Measurements from ENCODE around the gene NFKBIA.
A peak's percentile ranks its signal among the peaks of the same experiment; 100 is the strongest.
"Not testable (repeated sequence)": the region's sequence is repeated elsewhere in the genome, so short reads cannot be mapped to it uniquely, and the experiment has no call there.

The NFKBIA gene

DNA sequence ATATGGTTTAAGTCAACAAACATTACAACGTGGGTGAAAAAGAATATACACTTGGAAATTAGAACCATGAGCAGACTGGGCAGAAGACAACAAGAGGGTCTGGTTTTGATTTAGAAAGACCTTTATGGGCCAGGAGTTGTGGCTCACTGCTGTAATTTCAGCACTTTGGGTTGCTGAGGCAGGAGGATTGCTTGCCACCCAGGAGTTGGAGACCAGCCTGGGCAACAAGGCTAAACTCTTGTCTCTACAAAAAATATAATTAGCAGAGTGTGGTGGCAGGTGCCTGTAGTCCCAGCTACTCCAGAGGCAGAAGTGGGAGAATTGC is 2.7 kb upstream of the NFKBIA start:
- no peak for DNase-seq

DNA sequence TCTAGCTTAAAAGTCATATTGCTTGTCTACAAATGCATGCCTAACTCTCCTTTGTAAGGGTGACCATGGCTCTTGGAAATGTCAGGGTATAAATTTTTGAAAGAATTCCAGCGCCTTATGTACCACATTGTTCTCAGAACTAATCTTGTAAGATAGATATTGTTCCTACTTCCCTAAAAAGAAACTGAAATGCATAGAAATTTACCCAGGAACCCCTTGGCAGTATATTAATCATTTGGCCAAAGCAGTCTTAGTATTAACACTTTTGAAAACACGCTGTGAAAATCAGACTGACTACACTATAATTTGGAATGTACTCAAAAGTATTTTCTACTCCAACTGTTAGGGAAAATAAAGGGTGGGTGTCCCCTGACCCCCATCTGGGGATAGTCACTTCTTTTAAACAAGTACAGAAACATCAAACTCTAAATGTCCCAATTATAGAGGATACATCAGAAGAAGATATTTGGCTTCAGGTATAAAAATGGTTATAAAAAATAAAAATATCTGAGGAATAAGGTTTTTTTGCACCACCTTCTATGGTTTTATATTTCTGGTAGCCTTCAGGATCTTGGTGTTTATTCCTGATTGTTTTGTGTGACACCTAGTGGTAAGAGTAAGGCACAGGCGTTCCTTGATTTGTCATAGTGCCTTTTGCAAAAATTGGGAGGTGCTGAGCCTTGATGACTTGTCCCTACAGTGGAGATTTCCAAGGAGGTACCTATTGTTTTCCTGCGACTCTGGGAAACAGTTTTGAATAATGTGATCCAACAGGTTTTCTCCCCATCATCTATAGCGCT is 2.2 kb upstream of the NFKBIA start:
- DNase-seq, result no peak

DNA sequence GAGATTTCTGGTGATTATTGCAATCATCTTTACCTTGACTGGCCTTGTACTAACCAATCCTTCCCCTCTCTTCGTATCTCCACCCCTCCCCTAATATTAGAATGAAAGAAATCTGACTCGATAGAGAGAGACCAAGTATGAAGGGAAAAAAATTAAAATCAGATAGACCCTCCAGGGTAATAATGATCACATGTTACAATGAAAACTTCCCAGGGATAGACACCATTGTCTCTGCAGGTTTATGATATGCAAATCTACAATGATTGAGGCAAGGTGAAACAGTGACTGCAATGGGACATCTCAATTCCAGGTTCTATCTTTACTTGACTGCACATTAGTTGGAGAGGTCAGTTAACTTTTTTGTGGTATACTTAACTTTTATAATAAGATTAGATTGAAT is 1.5 kb upstream of the NFKBIA start:
- no peak for DNase-seq

DNA sequence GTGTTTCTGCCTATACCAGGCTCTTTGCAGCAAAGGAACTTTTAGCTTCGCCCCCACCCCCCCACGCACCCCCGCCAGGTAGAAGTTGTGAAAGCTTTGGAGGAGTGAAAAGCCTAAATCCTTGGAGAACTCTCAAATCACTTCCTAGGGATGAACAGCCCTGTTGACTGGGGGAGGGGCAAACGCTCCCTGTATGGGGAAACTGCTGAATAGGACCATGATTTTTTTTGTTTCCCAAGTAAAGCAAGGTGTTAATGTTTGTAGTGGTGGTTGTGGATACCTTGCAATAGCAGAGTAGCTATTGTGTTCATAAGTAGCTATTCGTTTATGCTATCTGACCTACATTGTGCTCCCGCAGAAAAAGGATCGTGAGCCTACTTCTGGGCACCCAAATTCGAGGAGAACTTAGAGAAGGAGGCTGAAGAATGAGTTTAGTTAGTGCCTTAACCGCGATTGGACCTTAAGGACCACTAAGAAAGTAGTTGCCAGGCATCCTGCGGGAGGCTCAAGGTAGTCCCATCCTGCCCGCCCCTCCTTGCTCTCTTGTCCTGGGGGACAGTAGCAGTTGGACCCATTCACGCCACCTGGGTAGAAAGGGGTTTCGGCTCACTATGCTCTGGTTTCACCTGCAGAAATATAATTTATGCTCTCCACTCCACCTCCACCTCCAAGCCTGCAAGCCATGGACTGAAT is 901 bp upstream of the NFKBIA start:
- DNase-seq, result no peak

DNA sequence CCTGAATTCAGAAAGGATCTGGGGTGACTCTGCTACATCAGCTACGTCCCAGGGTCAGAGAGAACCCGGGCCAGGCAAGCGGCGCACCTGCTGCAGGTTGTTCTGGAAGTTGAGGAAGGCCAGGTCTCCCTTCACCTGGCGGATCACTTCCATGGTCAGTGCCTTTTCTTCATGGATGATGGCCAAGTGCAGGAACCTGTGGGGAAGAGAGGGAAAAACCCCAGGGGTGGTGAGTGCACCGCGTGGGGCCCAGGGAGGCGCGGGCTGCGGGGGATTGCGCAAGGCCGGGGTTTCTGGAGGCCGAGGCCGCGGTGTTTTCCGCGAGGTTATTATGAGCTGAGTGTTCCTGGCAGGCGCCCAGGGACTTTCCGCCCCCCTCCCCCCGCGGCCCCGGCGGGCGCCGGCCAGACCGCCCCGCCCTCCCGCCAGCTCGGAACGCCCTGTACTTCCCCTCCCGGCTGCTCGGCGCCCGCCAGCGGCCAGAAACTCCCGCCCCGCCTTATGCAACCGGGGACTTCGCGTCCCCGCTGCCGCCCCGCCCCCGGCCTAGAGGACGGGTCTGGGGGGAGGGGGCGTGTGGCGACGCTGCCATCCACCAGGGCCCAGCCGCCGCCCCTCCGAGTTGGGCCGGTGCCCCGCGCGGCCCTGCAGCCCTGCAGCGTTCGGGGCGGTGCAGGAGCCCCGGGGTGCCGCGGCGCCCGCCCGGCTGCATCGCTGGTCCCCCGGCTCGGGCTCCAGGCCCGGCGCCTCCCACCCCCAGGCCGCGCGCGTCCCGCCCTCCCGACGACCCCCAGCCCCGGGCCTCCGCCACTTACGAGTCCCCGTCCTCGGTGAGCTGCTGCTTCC is 723 bp downstream of the NFKBIA start:
- peak; percentile 97 for DNase-seq

DNA sequence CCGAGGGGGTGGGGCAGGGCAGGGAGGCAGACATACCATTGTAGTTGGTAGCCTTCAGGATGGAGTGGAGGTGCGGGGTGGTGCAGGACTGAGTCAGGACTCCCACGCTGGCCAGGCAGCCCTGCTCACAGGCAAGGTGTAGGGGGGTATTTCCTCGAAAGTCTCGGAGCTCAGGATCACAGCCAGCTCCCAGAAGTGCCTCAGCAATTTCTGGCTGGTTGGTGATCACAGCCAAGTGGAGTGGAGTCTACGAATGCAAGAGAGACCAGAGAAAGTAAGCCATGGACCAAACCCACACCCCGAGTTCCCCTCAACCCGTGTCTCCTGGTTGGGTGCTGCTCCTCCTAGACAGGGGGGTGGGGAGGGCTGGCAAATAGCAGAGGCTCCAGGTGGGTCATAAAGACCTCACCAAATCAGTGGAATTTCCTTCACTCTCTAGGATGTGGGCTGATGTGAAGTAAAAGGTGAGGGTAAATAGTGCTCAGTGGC is 1.4 kb downstream of the NFKBIA start:
- peak; percentile 62 for DNase-seq

DNA sequence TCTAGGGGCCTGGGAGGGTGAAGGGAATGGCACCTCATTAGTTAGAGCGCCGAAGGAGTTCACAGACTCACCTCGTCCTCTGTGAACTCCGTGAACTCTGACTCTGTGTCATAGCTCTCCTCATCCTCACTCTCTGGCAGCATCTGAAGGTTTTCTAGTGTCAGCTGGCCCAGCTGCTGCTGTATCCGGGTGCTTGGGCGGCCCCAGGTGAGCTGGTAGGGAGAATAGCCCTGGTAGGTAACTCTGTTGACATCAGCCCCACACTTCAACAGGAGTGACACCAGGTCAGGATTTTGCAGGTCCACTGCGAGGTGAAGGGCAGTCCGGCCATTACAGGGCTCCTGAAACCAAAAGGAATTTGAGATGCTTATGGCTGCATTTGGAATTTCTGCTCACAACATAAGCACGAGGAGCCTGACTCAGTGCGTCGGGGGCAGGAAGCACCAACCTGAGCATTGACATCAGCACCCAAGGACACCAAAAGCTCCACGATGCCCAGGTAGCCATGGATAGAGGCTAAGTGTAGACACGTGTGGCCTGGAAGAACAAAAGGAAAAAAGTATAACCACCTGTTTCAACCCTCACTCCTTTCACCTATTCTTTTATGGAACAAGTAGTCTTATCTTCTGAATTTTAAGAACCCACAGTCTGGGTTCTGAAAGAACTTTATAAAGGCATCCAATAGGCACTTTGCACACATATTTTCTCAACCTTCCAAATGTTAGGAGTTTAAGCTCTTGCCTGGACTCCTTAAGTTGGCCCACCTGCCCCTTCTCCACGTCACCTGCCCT is 2.0 kb downstream of the NFKBIA start:
- peak; percentile 51 for DNase-seq

DNA sequence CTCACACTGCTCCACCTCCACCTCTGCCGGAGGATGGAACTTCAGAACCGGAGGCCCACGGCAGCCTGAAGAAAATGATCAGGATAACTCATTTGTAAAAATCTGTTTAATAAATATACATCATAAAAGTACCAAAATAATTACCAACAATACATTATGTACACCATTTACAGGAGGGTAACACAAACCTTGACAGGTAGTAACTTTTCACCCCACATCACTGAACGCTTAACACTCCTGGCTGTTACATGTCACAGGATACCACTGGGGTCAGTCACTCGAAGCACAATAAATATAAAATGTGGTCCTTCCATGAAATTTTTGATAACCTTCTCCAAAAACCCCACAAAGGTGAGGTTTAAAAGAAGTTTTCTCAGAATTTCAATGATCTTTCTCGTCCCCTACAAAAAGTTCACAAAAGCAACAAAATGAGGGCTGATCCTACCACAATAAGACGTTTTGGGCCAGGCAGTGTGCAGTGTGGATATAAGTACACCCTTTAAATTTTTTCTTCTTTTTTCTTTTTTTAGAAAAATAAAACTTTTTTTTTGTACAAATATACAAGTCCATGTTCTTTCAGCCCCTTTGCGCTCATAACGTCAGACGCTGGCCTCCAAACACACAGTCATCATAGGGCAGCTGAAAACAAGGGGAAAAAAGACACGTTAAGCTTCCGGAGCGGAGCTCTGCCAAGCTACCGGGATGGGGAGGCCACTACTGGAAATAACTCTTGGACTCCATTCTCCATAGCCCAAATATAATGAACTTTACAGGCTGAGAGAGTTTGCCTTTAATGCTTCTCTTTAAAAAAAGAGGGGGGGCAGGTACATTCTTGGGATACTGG is 2.9 kb downstream of the NFKBIA start:
- DNase-seq, result no peak

DNA sequence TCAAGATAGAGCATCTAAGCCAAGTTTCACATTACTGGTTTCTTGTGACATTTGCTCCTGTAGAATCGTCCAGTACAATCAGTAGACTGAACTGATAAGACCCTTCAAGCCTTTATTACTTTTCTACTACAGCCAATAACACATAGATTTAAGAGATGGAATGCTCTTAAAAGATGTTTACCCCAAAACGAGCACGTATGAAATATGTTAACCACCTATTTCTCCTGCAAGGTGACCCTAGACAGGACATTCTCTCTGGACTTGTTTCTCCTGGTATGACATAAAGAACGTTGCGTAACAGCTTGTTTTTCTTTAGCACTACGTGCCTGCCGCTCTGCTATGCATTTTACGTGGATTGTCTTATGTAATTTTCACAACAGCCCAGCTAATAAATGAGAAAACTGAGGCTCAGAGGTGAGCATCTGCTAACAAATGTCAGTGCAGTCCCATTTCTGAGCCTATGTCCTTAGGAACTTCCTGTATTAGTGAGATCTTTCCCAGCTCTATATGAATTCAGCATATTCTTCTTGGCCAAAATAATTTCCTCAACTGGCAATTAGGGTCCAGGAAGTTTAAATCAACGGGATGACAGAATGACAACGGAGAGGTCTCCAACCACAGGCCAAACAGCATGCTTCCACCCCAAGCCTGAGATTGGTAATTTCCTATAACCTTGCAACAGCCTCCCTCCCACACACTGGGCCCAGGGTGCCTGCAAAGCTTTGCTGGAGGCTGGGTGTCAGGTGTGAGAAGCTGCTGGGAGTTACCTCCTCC is 3.7 kb downstream of the NFKBIA start:
- DNase-seq, result peak; percentile 73

DNA sequence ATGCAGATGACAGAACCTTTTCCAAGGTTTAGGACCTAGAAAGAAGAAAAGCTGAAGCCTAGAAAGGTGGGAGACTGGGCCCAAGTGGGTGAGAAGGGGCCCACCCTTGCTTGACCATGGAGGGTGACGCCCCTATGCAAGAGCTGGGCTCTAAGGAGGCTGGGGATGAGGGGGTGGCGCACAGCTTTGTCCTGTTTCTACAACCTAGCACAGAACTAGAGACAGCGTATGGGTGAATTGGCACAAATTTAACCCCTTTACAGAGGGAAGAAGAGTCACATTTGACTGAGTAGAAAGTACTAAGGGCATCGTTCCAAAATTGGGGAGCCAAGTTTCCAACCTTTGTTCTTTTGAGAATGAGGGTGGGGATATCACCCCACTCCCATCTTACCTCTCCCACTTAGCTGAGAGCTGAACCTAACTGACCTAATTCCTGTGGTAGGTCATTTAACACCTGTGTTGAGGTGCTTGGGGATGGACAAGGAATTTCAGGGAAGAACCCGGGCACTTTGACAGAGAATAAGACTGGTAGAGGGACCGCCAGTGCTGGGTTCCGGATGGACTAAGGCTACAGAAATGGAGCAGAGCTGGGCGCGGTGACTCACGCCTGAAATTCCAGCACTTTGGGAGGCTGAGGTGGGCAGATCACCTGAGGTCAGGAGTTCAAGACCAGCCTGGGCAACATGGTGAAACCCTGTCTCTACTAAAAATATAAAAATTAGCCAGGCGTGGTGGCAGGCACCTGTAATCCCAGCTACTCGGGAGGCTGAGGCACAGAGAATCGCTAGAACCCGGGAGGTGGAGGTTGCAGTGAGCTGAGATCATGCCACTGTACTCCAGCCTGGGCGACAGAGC is 5.2 kb downstream of the NFKBIA start:
- DNase-seq, result no peak

DNA sequence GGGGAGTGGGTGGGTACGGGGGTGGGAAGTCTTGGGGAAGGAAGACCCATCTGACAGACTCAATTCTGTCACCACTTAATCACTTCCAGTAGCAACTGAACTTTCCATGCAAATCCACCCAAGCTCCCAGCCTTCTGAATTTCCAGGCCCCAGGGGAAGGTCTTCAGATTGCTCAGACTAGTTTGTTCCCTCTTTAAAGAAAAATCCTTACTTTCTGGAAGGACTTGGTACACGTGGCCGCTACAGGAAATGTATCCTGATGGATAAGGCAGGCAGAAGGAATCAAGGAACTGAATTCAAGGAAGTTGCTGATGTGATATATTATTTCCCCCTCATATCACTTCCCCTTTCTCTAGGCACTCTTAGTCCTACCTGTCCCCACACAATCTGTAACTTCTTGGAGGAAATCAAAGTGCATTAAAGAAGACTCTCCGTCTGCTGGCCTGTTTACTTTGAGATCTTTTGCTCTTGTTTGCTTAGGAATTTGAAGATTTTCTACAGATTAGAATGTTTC is 6.4 kb downstream of the NFKBIA start:
- no peak for DNase-seq

DNA sequence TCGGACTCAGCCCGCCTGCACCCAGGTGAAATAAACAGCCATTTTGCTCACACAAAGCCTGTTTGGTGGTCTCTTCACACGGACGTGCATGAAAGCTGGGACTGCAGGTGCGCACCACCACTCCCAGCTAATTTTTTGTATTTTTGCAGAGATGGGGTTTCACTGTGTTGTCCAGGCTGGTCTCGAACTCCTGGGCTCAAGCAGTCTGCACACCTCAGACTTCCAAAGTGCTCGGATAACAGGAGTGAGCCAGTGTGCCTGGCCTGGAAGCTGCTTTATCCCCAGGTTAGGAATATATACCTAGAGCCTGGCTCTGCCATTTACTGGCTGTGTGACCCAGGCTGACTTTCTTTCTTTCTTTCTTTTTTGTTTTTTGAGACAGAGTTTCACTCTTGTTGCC is 7.9 kb downstream of the NFKBIA start:
- not testable (repeated sequence) for DNase-seq

DNA sequence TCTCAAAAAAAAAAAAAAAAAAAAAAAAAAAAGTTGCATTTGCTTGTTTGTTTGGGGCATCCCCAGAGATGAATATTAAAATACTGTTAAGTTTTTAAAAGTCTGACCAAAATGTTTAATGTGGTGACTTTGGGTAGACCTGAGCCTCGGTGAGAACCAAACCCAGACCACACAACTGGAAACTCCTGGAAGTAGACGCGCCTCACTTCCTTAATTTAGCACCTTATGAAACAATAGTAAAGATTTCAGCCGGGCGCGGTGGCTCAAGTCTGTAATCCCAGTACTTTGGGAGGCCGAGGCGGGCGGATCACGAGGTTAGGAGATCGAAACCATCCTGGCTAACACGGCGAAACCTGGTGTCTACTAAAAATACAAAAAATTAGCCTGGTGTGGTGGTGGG is 9.3 kb downstream of the NFKBIA start:
- DNase-seq, result no peak

DNA sequence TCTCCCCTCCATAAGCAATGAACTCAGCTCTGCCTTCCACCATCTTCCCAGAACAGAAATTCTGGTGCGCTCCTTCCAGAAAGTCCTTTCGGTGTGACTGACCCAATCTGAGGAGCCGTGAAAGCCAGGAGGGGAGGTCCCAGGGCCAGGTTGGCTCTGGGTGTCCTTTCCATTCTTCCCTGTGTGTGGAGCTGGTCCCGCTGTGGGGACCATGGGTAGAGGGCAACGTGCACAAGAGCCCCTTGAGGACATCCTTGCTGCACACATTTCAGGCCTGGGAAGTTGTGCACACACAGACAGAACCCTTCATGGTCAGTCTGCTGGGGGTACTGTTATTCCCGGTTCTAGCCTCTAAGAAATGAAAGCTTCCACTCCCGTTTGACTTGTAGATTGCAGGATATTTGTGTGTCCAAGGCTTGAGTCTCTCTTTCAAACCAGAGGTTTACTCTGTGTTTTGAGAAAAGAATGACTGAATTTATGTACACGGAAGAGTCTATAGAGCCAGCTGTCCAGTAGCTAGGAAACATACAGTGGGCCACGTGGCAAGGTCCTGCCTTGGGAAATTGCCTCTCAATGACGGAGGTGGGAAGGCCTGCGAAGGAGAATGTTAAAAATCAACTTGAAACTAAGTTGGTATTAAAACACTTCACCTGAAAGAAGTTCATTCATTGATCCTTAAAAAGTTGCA is 10.1 kb downstream of the NFKBIA start:
- no peak for DNase-seq

DNA sequence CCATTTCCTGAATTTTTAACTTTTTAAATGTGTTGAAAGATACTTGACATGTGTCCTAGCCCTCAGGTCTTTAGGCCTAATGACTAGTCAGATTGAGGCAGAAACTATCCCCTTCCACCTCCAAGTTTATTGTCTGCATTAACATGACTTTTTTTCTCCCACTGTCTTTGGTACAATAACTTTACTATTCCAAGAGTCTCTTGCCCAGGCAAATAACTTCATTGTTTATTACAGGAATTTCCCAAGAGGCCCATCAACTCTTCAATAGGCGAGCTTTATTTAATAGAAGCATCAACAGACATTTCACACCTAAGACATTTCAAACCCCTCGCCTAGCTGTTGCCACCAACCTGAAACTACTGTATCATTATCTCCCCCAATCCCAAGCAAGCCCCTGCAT is 10.7 kb downstream of the NFKBIA start:
- no peak for DNase-seq

DNA sequence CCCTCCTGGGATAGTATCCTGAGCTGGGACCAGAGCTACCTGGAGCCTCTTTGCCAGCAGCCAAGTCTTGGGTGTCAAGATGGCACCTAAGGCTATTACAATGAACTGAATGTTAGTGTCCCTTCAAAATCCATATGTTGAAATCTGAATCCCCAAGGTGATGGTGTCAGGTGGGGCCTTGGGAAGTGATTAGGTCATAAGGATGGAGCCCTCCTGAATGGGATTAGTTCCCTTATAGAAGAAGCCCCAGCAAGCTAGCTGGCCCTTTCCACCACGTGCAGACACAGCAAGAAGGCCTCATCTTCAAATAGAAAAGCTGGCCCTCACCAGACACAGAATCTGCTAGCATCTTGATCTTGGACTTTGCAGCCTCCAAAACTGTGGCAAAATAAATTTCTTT is 12.4 kb downstream of the NFKBIA start:
- DNase-seq, result no peak

DNA sequence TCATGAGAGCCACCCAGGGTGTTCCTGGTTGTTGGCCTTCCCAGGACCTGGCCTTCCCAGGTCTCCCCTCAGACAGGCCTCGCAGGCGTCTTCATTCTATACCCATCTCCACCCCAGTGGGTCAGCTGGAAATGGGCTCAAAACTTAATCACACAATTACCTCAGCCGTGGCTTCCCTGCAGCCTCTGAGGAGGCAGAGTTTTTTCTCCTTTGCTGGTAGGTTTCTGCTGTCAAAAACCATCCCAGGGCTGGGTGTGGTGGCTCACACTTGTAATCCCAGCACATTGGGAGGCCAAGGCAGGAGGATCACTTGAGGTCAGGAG is 13.2 kb downstream of the NFKBIA start:
- DNase-seq, result no peak

DNA sequence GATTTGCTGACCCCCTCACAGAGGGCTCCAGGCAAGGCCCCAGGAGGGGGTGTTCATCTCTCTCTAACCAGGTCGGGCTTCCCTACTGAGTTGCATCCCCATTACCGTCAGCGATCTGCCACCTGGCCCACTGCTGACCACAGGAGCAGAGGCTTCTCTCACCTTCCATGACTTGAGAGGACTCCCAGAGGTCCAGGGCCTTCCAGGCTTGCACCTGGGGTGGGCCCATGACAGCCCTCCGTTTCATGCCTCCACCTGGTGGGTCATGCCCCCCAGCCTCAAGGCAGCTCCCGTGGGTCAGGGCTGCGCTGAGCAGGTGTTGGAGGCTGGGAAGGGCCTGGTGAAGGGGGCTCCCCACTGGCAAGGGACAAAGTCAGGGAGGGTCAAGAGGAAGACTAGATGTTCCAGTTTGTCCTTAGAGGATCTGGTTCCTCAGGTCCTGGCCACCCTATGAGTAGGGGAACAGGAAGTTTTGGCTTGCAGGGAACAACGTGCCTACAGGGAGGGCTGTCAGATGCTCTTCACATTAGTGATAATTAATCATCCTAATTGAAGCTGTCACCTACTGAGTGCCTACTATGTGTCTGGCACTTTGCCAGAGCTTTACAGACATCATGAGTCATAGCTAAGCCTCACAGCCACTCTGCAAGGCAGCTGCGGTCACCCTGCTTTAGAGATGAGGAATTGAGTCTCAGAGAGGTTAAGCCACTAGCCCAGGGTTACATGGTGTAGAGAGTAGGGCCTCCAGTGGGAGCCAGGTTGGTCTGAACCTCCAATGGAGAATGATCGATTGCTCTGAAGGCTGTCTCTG is 13.8 kb downstream of the NFKBIA start:
- DNase-seq, result no peak

DNA sequence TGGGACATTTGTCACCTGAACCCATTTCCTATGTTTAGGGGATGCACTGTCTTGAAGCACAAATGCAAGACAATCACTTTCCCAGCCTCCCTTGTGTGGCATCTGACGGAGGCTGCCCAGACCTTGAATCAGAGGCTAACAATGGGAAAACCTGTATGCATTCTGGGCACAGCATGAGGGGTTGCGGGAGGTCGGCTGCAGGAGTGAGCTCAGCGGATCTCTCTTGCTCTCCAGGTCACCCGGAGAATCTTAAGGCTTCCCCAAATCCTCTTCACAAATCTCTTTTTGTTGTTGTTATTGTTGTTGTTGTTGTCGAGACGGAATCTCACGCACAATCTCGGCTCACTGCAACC is 15.3 kb downstream of the NFKBIA start:
- no peak for DNase-seq
